NCI-H1930 (cell line): Measurements from ENCODE around the gene S100A14.
"Not testable (repeated sequence)": the region's sequence is repeated elsewhere in the genome, so short reads cannot be mapped to it uniquely, and the experiment has no call there.

ENCODE experiments used
- DNase-seq, 2 experiments: peaks; one replicate each; lab custom pipeline; 2025; lab: John Stamatoyannopoulos, UW

Gene S100A14

GRCh38 chr1:153616144-153616916, at the start of gene S100A14:
Gene S100A14, minus strand, starts transcription at chr1:153616325. Its CDS starts 467 bp downstream, at chr1:153615858.
- no peak for DNase-seq

- no peak for DNase-seq
These were observed 47.1 kb upstream of the S100A14 start for GRCh38 chr1:153663211-153663610.

DNA sequence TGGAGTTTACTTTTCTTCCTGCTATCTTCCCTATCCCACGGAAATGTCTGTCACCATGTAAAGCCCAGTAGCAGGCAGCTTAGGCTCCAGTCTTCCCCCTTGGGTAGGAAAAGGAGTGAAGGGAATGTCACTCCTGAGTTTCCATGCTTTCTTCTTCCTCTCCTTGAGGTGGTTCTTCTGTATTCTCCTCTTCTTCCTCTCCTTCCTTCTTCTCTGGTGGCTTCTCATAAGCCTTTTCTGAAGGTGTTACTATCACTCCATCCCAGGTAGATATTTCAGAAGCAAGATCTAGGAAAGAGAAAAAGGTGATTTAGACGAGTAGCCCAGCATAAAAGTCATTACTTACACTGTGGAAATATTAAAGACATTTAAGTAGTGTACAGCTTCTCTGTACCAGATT, 46.1 kb upstream of the S100A14 start:
- DNase-seq: no peak

- no peak for DNase-seq
These were observed 45.1 kb upstream of the S100A14 start for GRCh38 chr1:153661111-153661708.

- no peak for DNase-seq
These were observed 43.5 kb upstream of the S100A14 start for GRCh38 chr1:153659656-153660055.

DNA sequence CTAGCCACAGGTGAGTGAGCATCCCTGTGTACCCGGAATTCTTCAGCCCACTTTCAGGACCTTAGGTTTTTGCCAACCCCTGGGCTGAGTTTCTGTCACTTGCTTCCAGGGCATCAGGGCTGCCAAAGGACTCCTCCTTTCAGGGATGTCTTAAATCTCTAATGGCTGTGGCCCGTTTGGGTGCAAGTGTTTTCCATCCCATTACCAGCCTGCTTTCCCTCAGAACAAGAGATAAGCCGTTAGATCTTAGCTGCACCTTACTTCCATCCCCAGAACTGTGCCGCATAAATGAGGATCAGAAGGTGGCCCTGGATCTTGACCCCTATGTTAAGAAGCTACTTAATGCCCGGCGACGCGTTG, 43.0 kb upstream of the S100A14 start:
- no peak for DNase-seq

DNA sequence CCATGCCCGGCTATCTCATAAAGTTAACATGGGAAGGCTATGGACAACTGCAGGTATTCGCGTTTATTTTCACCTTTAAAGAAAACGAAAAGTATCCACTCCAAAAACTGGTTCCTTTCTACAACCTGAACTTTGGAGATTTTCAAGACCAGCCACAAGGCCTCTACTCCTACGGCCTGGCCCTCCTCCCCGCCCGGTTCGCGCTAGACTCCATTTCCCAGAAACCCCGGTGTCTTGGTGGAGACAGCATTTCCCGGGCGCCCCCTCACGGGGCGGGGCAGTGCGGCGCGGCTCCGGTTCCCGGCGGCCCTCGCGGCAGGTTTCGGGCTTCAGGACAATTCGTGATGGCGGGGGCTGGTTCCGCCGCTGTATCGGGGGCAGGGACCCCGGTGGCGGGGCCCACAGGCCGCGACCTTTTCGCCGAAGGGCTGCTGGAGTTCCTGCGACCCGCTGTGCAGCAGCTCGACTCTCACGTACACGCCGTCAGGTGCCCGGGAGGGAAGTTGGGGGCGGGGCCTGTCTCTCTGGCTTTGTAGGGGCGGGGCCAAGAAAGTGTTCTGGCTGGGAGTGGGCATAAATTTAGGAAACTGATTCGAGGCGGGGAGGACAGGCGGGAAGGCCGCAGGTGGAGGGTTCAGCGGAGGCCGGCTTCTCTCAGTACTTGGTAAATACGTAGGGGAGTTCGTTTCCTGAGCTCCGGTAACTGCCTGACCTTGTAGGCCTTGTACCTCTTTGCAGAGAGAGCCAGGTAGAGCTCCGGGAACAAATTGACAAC, 42.5 kb upstream of the S100A14 start, which contains the start of gene SNAPIN:
Gene SNAPIN, plus strand, starts transcription at position 304 of the 775 bp plus-strand sequence. Its CDS starts 41 bp downstream, at position 345.
- DNase-seq: peak; percentile 84 to 85

GRCh38 chr1:153655333-153655732, 39.2 kb upstream of the S100A14 start:
- no peak for DNase-seq

DNA sequence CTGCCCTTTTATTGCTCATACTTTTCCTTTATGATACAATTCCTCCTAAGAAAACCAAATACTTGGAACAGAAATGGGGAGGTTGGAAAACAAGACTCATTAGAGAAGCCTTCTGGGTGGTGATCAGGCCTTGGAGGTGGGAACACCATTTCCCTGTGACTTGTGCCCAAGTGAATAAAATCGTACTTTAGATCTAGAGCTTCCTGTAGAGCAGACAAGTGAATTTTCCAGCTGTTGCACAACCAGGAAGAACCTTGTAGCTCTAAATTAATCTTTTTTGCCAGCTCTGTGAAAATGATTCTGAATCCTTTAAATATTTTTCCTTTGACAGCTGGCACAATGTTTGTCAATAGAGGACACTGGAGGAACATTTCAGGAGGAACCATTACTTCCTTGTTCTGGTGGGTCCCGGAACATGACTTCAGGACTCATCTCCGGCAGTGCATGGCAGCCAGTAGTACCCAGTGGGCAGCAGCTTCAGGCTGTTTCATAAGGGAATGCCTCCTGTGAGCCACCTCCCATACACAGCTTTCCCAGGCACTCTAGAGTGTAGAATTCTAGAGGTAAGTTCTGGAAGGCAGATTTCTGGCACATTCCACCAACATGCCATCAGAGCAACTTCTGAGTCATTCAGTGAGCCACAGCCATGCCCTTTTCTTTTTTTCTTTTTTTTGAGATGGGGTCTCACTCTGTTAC, 36.8 kb upstream of the S100A14 start:
- no peak for DNase-seq

DNA sequence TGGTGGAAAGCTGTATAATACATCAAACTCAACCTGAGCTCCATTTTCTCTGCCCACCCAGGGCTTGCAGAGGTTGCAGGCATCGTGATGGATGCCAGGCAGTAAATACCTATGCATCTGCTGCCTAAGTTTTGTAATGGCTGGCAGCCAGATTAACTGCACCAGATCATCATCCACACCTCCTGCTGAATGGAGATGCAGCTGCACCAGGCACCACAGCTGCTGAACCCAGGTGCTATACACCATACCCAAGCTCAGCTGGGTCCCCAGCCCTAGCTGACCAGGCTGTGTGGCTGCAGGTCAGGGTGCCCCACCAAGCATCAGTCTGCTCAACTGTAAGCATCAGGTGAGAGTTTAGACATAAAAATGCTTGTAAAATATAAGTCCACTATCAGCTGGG, 35.6 kb upstream of the S100A14 start:
- DNase-seq: no peak

- no peak for DNase-seq
These were observed 33.7 kb upstream of the S100A14 start for GRCh38 chr1:153649863-153650235.

- no peak for DNase-seq
These were observed 33.2 kb upstream of the S100A14 start for GRCh38 chr1:153649137-153649862.

- DNase-seq: no peak
These were observed 32.0 kb upstream of the S100A14 start for GRCh38 chr1:153648000-153648643.

DNA sequence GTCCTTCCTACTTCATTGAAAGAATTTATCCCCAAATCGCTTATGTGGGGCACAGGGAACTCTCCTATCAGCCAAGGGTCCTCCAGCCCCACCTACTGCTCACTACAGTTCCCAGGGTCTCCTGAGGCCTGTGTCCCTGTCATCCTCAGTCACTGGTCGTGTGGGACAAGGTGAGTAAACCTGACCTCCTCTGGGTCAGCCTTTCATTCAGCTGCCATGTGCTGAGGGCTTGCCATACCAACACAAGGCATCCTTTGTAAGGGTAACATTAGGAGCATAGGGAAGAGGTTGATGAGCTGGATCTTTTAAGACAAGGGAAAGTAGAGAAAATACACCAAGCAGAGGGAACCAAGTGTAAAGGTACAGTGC, 31.2 kb upstream of the S100A14 start:
- DNase-seq: no peak

DNA sequence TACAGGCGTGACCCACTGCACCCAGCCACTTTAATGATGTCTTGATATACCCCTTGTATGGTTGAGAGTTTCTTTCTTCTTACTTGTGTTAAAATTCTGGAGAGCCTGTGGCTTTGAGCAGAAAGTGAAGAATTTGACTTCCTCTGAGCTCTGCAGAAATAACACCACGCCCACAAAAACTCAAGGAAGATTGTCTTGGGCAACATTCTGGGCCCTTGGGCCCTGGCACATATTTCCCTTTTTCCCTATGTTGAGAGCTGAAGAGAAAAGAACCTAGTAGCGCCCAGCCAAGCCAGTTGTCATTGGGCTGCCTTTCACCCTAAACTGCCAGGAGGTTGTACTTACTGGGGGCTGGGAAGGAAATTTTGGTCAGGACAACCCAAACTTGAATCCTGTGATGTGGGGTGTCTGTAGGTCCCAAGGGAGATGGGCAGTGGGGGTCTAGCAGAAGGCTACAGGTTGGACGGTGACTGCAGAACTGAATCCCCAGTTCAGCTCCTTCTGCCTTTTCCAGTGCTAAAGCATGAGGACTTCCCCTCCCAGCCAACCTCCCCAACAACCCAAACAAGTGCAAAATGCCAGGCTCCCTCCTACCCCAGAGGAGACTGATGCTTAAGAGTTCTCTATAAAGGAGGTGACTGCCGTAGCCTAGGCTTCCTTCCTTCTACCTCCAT, 30.7 kb upstream of the S100A14 start:
- DNase-seq: no peak

- DNase-seq: no peak
These were observed 27.7 kb upstream of the S100A14 start for GRCh38 chr1:153643816-153644215.

GRCh38 chr1:153643100-153643499, 27.0 kb upstream of the S100A14 start:
- no peak for DNase-seq

- no peak for DNase-seq
These were observed 26.0 kb upstream of the S100A14 start for GRCh38 chr1:153642161-153642560.

DNA sequence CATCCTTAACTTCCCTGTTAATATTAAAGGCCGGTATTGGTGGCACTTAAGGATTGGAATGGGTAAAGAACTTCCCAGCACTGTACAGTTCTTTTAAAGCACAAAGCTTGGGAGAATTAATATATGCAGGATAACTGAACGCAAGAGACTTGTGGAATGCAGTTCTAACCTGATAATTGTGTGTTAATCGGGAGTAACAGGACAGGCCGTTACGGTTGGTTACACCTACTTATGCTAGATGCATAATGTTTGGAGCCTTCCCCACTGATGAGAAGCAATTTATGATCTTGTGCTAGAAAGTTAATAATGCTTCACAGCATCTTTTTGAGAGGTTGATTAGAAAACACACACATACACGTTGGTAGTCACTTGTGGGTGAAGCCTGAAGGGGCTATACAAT, 24.7 kb upstream of the S100A14 start:
- DNase-seq: no peak

GRCh38 chr1:153640213-153640612, 24.1 kb upstream of the S100A14 start:
- DNase-seq: not testable (repeated sequence)

DNA sequence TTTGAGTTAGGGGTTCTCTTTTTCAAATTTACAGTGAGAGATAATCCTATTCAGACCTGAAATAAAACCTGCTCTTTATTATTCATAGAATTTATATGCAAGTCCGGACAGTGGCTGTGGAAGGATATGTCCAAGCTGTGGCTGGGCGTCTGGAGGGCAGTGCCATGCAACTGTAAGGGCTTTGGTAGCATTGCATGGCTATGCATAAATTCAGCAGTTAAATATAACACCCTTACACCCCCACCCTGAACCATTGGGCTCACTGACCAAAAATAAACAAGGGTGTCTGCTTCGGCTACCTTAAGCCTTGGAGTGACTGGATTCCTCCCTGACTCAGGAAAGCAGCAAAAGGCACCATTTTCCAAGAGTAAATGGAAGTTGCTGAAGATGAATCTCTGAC, 23.2 kb upstream of the S100A14 start:
- DNase-seq: no peak
